WTC11 (cell line): ENCODE data around the gene KDSR.
"Not testable (repeated sequence)": the region's sequence is repeated elsewhere in the genome, so short reads cannot be mapped to it uniquely, and the experiment has no call there.

Experiments
- FOXJ3 ChIP-seq: sonication (generic); formaldehyde crosslinking; IDR thresholded peaks from 2 replicates; pipeline ENCODE4 v1.9.0; 2021; ENCODE audit warnings: missing genetic modification reagents, mild to moderate bottlenecking, borderline replicate concordance
- FOXP1 ChIP-seq: sonication (generic); formaldehyde crosslinking; IDR thresholded peaks from 2 replicates; pipeline ENCODE4 v1.8.0; 2022; ENCODE audit warnings: missing genetic modification reagents, mild to moderate bottlenecking, moderate library complexity, borderline replicate concordance
- SMAD4 ChIP-seq: sonication (generic); formaldehyde crosslinking; IDR thresholded peaks from 2 replicates; pipeline ENCODE4 v1.8.0; 2022; ENCODE audit warnings: mild to moderate bottlenecking, missing genetic modification reagents
- SP1 ChIP-seq: sonication (generic); formaldehyde crosslinking; conservative IDR thresholded peaks from 2 replicates; pipeline ENCODE4 v1.8.1; 2022; ENCODE audit warnings: missing genetic modification reagents
- TP53 ChIP-seq: sonication (generic); formaldehyde crosslinking; IDR thresholded peaks from 2 replicates; pipeline ENCODE4 v1.8.1; 2023; ENCODE audit warnings: mild to moderate bottlenecking, missing genetic modification reagents
- ZNF138 ChIP-seq: sonication (generic); formaldehyde crosslinking; conservative IDR thresholded peaks from 2 replicates; pipeline ENCODE4 v1.8.1; 2022; ENCODE audit warnings: mild to moderate bottlenecking, moderate library complexity, missing genetic modification reagents
- ZNF416 ChIP-seq: fragments of 250-450 bp; sonication (Bioruptor Pico); IDR thresholded peaks from 2 replicates; pipeline ENCODE4 v1.9.0; 2021; ENCODE audit warnings: mild to moderate bottlenecking, inconsistent platforms
- TF ChIP-seq, protein P1 (sequence below): sonication (generic); formaldehyde crosslinking; IDR thresholded peaks from 2 replicates; pipeline ENCODE4 v1.8.0; 2022; ENCODE audit warnings: mild to moderate bottlenecking, missing genetic modification reagents
- TF ChIP-seq, protein P2 (sequence below): fragments of 200-600 bp; IDR thresholded peaks from 2 replicates; pipeline ENCODE4 v1.8.0; 2022; ENCODE audit warnings: antibody characterized with exemption
- TF ChIP-seq, protein P3 (sequence below): sonication (generic); formaldehyde crosslinking; IDR thresholded peaks from 2 replicates; pipeline ENCODE4 v1.8.1; 2022; ENCODE audit warnings: mild to moderate bottlenecking, moderate library complexity, missing genetic modification reagents
- TF ChIP-seq, protein P4 (sequence below): sonication (generic); formaldehyde crosslinking; IDR thresholded peaks from 2 replicates; pipeline ENCODE4 v1.8.0; 2023; ENCODE audit warnings: missing genetic modification reagents
- TF ChIP-seq, protein P5 (sequence below): sonication (generic); formaldehyde crosslinking; IDR thresholded peaks from 2 replicates; pipeline ENCODE4 v1.8.1; 2022; ENCODE audit warnings: low read depth, mild to moderate bottlenecking, moderate library complexity, missing genetic modification reagents, borderline replicate concordance
- TF ChIP-seq, protein P6 (sequence below): sonication (generic); formaldehyde crosslinking; IDR thresholded peaks from 2 replicates; pipeline ENCODE4 v1.8.0; 2022; ENCODE audit warnings: mild to moderate bottlenecking, missing genetic modification reagents
- TF ChIP-seq, protein P7 (sequence below): sonication (generic); formaldehyde crosslinking; IDR thresholded peaks from 2 replicates; pipeline ENCODE4 v1.8.0; 2022; ENCODE audit warnings: mild to moderate bottlenecking, missing genetic modification reagents

DNA sequence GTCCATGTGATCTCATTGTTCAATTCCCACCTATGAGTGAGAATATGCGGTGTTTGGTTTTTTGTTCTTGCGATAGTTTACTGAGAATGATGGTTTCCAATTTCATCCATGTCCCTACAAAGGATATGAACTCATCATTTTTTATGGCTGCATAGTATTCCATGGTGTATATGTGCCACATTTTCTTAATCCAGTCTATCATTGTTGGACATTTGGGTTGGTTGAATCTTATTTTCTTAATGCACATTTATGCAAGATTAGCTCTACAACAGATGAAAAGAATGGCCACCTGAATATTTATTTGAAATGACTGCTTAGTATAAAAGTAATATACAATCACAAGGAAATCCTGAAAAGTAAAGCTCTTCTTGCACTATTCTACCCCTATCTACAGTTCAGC lies 3.6 kb downstream of the KDSR start:
- TF ChIP-seq, protein P1, sequence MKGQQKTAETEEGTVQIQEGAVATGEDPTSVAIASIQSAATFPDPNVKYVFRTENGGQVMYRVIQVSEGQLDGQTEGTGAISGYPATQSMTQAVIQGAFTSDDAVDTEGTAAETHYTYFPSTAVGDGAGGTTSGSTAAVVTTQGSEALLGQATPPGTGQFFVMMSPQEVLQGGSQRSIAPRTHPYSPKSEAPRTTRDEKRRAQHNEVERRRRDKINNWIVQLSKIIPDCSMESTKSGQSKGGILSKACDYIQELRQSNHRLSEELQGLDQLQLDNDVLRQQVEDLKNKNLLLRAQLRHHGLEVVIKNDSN (CRISPR knock-in tag), result not testable (repeated sequence)
- TF ChIP-seq, protein P2, sequence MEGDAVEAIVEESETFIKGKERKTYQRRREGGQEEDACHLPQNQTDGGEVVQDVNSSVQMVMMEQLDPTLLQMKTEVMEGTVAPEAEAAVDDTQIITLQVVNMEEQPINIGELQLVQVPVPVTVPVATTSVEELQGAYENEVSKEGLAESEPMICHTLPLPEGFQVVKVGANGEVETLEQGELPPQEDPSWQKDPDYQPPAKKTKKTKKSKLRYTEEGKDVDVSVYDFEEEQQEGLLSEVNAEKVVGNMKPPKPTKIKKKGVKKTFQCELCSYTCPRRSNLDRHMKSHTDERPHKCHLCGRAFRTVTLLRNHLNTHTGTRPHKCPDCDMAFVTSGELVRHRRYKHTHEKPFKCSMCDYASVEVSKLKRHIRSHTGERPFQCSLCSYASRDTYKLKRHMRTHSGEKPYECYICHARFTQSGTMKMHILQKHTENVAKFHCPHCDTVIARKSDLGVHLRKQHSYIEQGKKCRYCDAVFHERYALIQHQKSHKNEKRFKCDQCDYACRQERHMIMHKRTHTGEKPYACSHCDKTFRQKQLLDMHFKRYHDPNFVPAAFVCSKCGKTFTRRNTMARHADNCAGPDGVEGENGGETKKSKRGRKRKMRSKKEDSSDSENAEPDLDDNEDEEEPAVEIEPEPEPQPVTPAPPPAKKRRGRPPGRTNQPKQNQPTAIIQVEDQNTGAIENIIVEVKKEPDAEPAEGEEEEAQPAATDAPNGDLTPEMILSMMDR, result not testable (repeated sequence)
- TF ChIP-seq, protein P3, sequence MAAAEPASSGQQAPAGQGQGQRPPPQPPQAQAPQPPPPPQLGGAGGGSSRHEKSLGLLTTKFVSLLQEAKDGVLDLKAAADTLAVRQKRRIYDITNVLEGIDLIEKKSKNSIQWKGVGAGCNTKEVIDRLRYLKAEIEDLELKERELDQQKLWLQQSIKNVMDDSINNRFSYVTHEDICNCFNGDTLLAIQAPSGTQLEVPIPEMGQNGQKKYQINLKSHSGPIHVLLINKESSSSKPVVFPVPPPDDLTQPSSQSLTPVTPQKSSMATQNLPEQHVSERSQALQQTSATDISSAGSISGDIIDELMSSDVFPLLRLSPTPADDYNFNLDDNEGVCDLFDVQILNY (CRISPR knock-in tag), result not testable (repeated sequence)
- TF ChIP-seq, protein P4, sequence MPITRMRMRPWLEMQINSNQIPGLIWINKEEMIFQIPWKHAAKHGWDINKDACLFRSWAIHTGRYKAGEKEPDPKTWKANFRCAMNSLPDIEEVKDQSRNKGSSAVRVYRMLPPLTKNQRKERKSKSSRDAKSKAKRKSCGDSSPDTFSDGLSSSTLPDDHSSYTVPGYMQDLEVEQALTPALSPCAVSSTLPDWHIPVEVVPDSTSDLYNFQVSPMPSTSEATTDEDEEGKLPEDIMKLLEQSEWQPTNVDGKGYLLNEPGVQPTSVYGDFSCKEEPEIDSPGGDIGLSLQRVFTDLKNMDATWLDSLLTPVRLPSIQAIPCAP (CRISPR knock-in tag), result not testable (repeated sequence)
- TF ChIP-seq, protein P5, sequence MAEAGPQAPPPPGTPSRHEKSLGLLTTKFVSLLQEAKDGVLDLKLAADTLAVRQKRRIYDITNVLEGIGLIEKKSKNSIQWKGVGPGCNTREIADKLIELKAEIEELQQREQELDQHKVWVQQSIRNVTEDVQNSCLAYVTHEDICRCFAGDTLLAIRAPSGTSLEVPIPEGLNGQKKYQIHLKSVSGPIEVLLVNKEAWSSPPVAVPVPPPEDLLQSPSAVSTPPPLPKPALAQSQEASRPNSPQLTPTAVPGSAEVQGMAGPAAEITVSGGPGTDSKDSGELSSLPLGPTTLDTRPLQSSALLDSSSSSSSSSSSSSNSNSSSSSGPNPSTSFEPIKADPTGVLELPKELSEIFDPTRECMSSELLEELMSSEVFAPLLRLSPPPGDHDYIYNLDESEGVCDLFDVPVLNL (CRISPR knock-in tag), result not testable (repeated sequence)
- TF ChIP-seq ZNF416 (CRISPR knock-in tag); FOXJ3 (CRISPR knock-in tag); SMAD4; TP53 (CRISPR knock-in tag); ZNF138 (CRISPR knock-in tag); SP1 (CRISPR knock-in tag); FOXP1 (CRISPR knock-in tag): not testable (repeated sequence)
- TF ChIP-seq, protein P6, sequence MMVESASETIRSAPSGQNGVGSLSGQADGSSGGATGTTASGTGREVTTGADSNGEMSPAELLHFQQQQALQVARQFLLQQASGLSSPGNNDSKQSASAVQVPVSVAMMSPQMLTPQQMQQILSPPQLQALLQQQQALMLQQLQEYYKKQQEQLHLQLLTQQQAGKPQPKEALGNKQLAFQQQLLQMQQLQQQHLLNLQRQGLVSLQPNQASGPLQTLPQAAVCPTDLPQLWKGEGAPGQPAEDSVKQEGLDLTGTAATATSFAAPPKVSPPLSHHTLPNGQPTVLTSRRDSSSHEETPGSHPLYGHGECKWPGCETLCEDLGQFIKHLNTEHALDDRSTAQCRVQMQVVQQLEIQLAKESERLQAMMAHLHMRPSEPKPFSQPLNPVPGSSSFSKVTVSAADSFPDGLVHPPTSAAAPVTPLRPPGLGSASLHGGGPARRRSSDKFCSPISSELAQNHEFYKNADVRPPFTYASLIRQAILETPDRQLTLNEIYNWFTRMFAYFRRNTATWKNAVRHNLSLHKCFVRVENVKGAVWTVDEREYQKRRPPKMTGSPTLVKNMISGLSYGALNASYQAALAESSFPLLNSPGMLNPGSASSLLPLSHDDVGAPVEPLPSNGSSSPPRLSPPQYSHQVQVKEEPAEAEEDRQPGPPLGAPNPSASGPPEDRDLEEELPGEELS (CRISPR knock-in tag), result not testable (repeated sequence)
- TF ChIP-seq, protein P7, sequence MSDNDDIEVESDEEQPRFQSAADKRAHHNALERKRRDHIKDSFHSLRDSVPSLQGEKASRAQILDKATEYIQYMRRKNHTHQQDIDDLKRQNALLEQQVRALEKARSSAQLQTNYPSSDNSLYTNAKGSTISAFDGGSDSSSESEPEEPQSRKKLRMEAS (CRISPR knock-in tag), result not testable (repeated sequence)
